GM18517 (cell line): ENCODE results near the gene CALCB.
"Not testable (repeated sequence)": the region's sequence is repeated elsewhere in the genome, so short reads cannot be mapped to it uniquely, and the experiment has no call there.

Experiments used
- ATAC-seq: cut with Tn5 transposase; IDR thresholded peaks from one replicate; pipeline ENCODE4 v1.9.1; 2021; ENCODE audit warnings: mild to moderate bottlenecking, moderate library complexity; ENCODE audit not compliant: unreplicated experiment

Gene CALCB

GRCh38 chr11:15073361-15074205 lies at the start of gene CALCB:
Gene CALCB, plus strand, starts transcription at chr11:15073593. Its CDS starts 1,126 bp downstream, at chr11:15074719.
- ATAC-seq = no peak

- no peak for ATAC-seq
These were observed 46.4 kb upstream of the CALCB start for GRCh38 chr11:15027011-15027410.

- ATAC-seq = no peak
These were observed 45.4 kb upstream of the CALCB start for GRCh38 chr11:15027956-15028355.

GRCh38 chr11:15028379-15028778 lies 45.0 kb upstream of the CALCB start:
- no peak for ATAC-seq

- not testable (repeated sequence) for ATAC-seq
These were observed 41.4 kb upstream of the CALCB start for GRCh38 chr11:15031945-15032344.

- no peak for ATAC-seq
These were observed 38.6 kb upstream of the CALCB start for GRCh38 chr11:15034687-15035267.

GRCh38 chr11:15035283-15035682 lies 38.1 kb upstream of the CALCB start:
- no peak for ATAC-seq

- ATAC-seq = no peak
These were observed 34.4 kb upstream of the CALCB start for GRCh38 chr11:15038963-15039362.

- no peak for ATAC-seq
These were observed 28.2 kb upstream of the CALCB start for GRCh38 chr11:15045209-15045608.

GRCh38 chr11:15045891-15046290 lies 27.5 kb upstream of the CALCB start:
- no peak for ATAC-seq

- not testable (repeated sequence) for ATAC-seq
These were observed 26.7 kb upstream of the CALCB start for GRCh38 chr11:15046673-15047072.

- no peak for ATAC-seq
These were observed 24.8 kb upstream of the CALCB start for GRCh38 chr11:15048616-15049015.

- no peak for ATAC-seq
These were observed 20.2 kb upstream of the CALCB start for GRCh38 chr11:15053191-15053685.

GRCh38 chr11:15055620-15056356 lies 17.6 kb upstream of the CALCB start:
- no peak for ATAC-seq

GRCh38 chr11:15057329-15057728 lies 16.1 kb upstream of the CALCB start:
- ATAC-seq = no peak

GRCh38 chr11:15059132-15059915 lies 14.1 kb upstream of the CALCB start:
- ATAC-seq = no peak

- no peak for ATAC-seq
These were observed 10.8 kb upstream of the CALCB start for GRCh38 chr11:15062599-15062998.

GRCh38 chr11:15069751-15070150 lies 3.6 kb upstream of the CALCB start:
- not testable (repeated sequence) for ATAC-seq

- ATAC-seq = no peak
These were observed 1.7 kb upstream of the CALCB start for GRCh38 chr11:15071556-15072255.

- ATAC-seq = no peak
These were observed 746 bp upstream of the CALCB start for GRCh38 chr11:15072551-15073143.
